Measurements from ENCODE around the gene CNPY1.
A peak's percentile ranks its signal among the peaks of the same experiment; 100 is the strongest.

Gene CNPY1

DNA sequence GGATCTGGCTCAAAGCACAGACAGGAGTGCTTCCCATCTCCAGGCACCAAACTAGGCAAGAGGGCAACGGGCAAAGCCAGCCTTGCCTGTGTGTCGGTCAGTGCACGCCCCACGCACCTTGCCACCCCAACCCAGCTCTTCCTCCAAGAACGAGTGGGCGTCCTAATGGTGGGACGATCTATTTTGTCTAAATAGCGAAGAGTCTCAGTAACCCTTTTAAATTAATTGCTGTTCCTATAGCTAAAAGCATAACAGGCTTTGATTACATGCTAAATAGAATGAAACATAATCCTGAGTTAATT is 76.2 kb downstream of the CNPY1 start:
- H3K4me3 ChIP-seq (ENCODE audit: low read depth, low read length) = no peak overlapping the region
- TF ChIP-seq, protein P1, sequence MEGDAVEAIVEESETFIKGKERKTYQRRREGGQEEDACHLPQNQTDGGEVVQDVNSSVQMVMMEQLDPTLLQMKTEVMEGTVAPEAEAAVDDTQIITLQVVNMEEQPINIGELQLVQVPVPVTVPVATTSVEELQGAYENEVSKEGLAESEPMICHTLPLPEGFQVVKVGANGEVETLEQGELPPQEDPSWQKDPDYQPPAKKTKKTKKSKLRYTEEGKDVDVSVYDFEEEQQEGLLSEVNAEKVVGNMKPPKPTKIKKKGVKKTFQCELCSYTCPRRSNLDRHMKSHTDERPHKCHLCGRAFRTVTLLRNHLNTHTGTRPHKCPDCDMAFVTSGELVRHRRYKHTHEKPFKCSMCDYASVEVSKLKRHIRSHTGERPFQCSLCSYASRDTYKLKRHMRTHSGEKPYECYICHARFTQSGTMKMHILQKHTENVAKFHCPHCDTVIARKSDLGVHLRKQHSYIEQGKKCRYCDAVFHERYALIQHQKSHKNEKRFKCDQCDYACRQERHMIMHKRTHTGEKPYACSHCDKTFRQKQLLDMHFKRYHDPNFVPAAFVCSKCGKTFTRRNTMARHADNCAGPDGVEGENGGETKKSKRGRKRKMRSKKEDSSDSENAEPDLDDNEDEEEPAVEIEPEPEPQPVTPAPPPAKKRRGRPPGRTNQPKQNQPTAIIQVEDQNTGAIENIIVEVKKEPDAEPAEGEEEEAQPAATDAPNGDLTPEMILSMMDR (IDR thresholded peaks at IDR 0.05; ENCODE audit: low read depth, low read length, missing control alignments) = no peak
- in situ Hi-C loops (cut with HindIII; ENCODE audit: low sequenced_read_pairs) = no loop called here
- DNase-seq (ENCODE audit: low read depth) = no peak

- DNase-seq (ENCODE audit: low read depth) = no peak
- in situ Hi-C loops (cut with HindIII; ENCODE audit: low sequenced_read_pairs) = no loop called here
- H3K4me3 ChIP-seq (ENCODE audit: low read depth, low read length) = no peak overlapping the region
- TF ChIP-seq, protein P1 (IDR thresholded peaks at IDR 0.05; ENCODE audit: low read depth, low read length, missing control alignments) = no peak
These were observed 76.8 kb downstream of the CNPY1 start for GRCh38 chr7:155469311-155470185.

- TF ChIP-seq, protein P1 (IDR thresholded peaks at IDR 0.05; ENCODE audit: low read depth, low read length, missing control alignments) = no peak
- no peak for DNase-seq (ENCODE audit: low read depth)
- peak overlapping the region; percentile 27 for H3K4me3 ChIP-seq (ENCODE audit: low read depth, low read length)
- in situ Hi-C loops (cut with HindIII; ENCODE audit: low sequenced_read_pairs) = no loop called here
These were observed 77.6 kb downstream of the CNPY1 start for GRCh38 chr7:155468785-155469148.

DNA sequence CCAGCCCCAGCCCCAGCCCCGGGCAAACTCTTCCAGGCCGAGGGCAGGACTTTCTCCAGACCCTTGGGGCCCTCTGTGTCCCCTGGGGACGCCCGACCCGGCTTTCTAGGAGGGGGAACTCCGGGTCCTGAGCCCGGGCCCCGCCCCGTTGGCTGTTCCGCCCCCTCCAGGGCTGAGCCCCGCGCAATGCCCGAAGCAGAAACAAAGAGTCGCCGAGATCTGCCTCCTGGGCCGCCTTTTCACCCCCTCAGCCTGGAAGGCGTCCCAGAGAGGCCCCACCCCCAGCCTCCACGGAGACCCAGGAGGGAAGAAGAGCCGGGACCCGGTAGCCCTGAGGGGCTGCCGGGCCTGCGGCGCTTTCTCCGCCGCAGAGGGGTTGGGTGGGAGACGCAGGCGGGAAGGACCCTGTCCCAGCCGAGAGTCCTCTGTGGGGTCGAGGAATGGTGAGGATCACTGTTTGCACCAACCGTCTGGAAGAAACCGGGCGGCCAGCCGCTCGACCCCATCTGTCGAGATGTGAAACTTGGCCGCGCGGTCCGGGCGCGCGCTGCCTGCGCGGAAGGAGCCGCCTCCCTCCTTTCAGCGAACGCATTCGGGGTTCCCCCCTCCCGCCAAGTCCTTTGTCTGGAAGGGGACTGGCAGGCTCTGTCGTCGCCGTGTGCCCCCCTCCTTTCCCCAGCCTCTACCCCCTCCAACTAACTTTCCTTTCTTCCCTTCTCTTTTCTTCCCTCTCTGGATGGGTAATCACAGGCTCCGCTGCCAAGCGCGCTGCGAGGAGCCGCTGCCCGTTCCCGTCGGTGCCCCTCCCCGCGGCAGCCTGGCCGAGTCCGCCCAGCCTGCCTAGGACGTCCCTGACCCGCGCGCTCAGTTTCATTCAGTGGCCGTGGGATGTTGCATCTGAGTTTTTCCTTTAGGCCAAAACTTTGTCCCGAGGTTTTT is 78.2 kb downstream of the CNPY1 start:
- TF ChIP-seq, protein P1 (IDR thresholded peaks at IDR 0.05; ENCODE audit: low read depth, low read length, missing control alignments) = no peak
- in situ Hi-C loops (cut with HindIII; ENCODE audit: low sequenced_read_pairs) = no loop called here
- peak overlapping the region; percentile 27 for H3K4me3 ChIP-seq (ENCODE audit: low read depth, low read length)
- DNase-seq (ENCODE audit: low read depth) = no peak

- TF ChIP-seq, protein P1 (IDR thresholded peaks at IDR 0.05; ENCODE audit: low read depth, low read length, missing control alignments) = no peak
- in situ Hi-C loops (cut with HindIII; ENCODE audit: low sequenced_read_pairs) = no loop called here
- DNase-seq (ENCODE audit: low read depth) = no peak
- H3K4me3 ChIP-seq (ENCODE audit: low read depth, low read length) = peak overlapping the region; percentile 27
These were observed 79.3 kb downstream of the CNPY1 start for GRCh38 chr7:155466814-155467733.
